ENCODE results near the gene ZNF521.

- TF ChIP-seq EZH2 (conservative IDR thresholded peaks at IDR 0.05; ENCODE audit: low read depth, low read length) (no peak), ZNF207 (IDR thresholded peaks at IDR 0.05; ENCODE audit: borderline replicate concordance) (no peak), SMARCC2 (IDR thresholded peaks at IDR 0.05) (no peak), CTCF (CRISPR knock-in tag; IDR thresholded peaks at IDR 0.05) (no peak), ZNF614 (CRISPR knock-in tag; IDR thresholded peaks at IDR 0.05; ENCODE audit: borderline replicate concordance) (no peak), ZBTB40 (IDR thresholded peaks at IDR 0.05) (no peak), ZBTB40 (CRISPR knock-in tag; IDR thresholded peaks at IDR 0.05) (no peak), ZNF768 (CRISPR knock-in tag; IDR thresholded peaks at IDR 0.05) (no peak), IRF2 (CRISPR knock-in tag; IDR thresholded peaks at IDR 0.05) (no peak), SIN3A (IDR thresholded peaks at IDR 0.05; ENCODE audit: borderline replicate concordance, low read depth, low read length) (no peak), CEBPB (IDR thresholded peaks at IDR 0.05; ENCODE audit: borderline replicate concordance, low read depth, low read length) (no peak), ZBTB26 (CRISPR knock-in tag; IDR thresholded peaks at IDR 0.05; ENCODE audit: borderline replicate concordance) (no peak), ZKSCAN1 (IDR thresholded peaks at IDR 0.05; ENCODE audit: low read length) (no peak)
These were observed 170.0 kb downstream of the ZNF521 start for GRCh38 chr18:25181993-25182392.
